GM21360 (cell line): ENCODE results near the gene SLC7A6.

Source experiments
- ATAC-seq: cut with Tn5 transposase; IDR thresholded peaks from one replicate; pipeline ENCODE4 v1.9.1; 2021; ENCODE audit warnings: mild to moderate bottlenecking, moderate library complexity; ENCODE audit not compliant: unreplicated experiment

The SLC7A6 gene

GRCh38 chr16:68253721-68254120, 10.6 kb upstream of the SLC7A6 start:
- no peak for ATAC-seq

- ATAC-seq, result no peak
Measured at GRCh38 chr16:68255712-68256111, 8.6 kb upstream of the SLC7A6 start.

- no peak for ATAC-seq
Measured at GRCh38 chr16:68257251-68257905, 6.9 kb upstream of the SLC7A6 start.

- no peak for ATAC-seq
Measured at GRCh38 chr16:68257906-68258800, 6.2 kb upstream of the SLC7A6 start.

GRCh38 chr16:68259007-68259825, 5.1 kb upstream of the SLC7A6 start:
- no peak for ATAC-seq

GRCh38 chr16:68263559-68264127, 683 bp upstream of the SLC7A6 start:
- no peak for ATAC-seq

- ATAC-seq, result no peak
Measured at GRCh38 chr16:68265078-68265920, 973 bp downstream of the SLC7A6 start.

GRCh38 chr16:68267612-68268405, 3.5 kb downstream of the SLC7A6 start:
- ATAC-seq, result no peak

- no peak for ATAC-seq
Measured at GRCh38 chr16:68269793-68270192, 5.5 kb downstream of the SLC7A6 start.

GRCh38 chr16:68270353-68270752, 6.0 kb downstream of the SLC7A6 start:
- ATAC-seq, result no peak

GRCh38 chr16:68272507-68273209, 8.3 kb downstream of the SLC7A6 start:
- ATAC-seq, result no peak

- no peak for ATAC-seq
Measured at GRCh38 chr16:68273459-68273858, 9.1 kb downstream of the SLC7A6 start.

GRCh38 chr16:68273896-68274295, 9.6 kb downstream of the SLC7A6 start:
- no peak for ATAC-seq

GRCh38 chr16:68274441-68274840, 10.1 kb downstream of the SLC7A6 start:
- no peak for ATAC-seq

GRCh38 chr16:68275611-68276191, 11.4 kb downstream of the SLC7A6 start:
- ATAC-seq, result no peak

- ATAC-seq, result no peak
Measured at GRCh38 chr16:68276223-68276622, 11.9 kb downstream of the SLC7A6 start.

GRCh38 chr16:68279726-68280558, 15.6 kb downstream of the SLC7A6 start:
- no peak for ATAC-seq
